Uterus (tissue), 2 donors: ENCODE data around the gene MYOZ2.

ENCODE experiments used
- POLR2A ChIP-seq, 2 donors: fragments of 450-650 bp; IDR thresholded peaks; one replicate each; pipeline ENCODE4 v1.6.1; 2016; ENCODE audit warnings: antibody characterized with exemption in 2 of 2, mild to moderate bottlenecking in 1 of 2, moderate library complexity in 1 of 2
- TF ChIP-seq, protein P1 (sequence below), 4 experiments: fragments of 200-600 bp in 2 of 4; fragments of 450-650 bp in 2 of 4; sonication (generic) in 2 of 4; IDR thresholded peaks; one replicate each; pipeline ENCODE4 v1.5.1; 2016 to 2019; ENCODE audit warnings: antibody characterized with exemption in 4 of 4, mild to moderate bottlenecking in 2 of 4, moderate library complexity in 1 of 4

GRCh38 chr4:119233191-119233590 lies 97.6 kb downstream of the MYOZ2 start:
- TF ChIP-seq, protein P1, sequence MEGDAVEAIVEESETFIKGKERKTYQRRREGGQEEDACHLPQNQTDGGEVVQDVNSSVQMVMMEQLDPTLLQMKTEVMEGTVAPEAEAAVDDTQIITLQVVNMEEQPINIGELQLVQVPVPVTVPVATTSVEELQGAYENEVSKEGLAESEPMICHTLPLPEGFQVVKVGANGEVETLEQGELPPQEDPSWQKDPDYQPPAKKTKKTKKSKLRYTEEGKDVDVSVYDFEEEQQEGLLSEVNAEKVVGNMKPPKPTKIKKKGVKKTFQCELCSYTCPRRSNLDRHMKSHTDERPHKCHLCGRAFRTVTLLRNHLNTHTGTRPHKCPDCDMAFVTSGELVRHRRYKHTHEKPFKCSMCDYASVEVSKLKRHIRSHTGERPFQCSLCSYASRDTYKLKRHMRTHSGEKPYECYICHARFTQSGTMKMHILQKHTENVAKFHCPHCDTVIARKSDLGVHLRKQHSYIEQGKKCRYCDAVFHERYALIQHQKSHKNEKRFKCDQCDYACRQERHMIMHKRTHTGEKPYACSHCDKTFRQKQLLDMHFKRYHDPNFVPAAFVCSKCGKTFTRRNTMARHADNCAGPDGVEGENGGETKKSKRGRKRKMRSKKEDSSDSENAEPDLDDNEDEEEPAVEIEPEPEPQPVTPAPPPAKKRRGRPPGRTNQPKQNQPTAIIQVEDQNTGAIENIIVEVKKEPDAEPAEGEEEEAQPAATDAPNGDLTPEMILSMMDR (IDR thresholded peaks at IDR 0.05), result no peak
- no peak for TF ChIP-seq POLR2A (IDR thresholded peaks at IDR 0.05)
